Rectal smooth muscle tissue (tissue), 1 donor: ENCODE results near the gene OR6B3.

Experiments
- H3K27ac ChIP-seq: one replicate; pipeline ENCODE4 v1.7.0; 2013; ENCODE audit warnings: low read depth, low read length, inconsistent platforms
- H3K27me3 ChIP-seq: one replicate; pipeline ENCODE4 v1.7.0; 2013; ENCODE audit warnings: low read length; ENCODE audit not compliant: control insufficient read depth, insufficient read depth
- H3K36me3 ChIP-seq: one replicate; pipeline ENCODE4 v1.7.0; 2013; ENCODE audit warnings: low read length; ENCODE audit not compliant: control insufficient read depth, insufficient read depth
- H3K4me1 ChIP-seq: one replicate; pipeline ENCODE4 v1.7.0; 2013; ENCODE audit warnings: low read length; ENCODE audit not compliant: control insufficient read depth, insufficient read depth
- H3K4me3 ChIP-seq: one replicate; pipeline ENCODE4 v1.7.0; 2013; ENCODE audit warnings: low read length
- H3K9ac ChIP-seq: one replicate; pipeline ENCODE4 v1.7.0; 2013; ENCODE audit warnings: low read length

Gene OR6B3

GRCh38 chr2:240053173-240054155 is at the start of gene OR6B3:
TSS of gene OR6B3 (minus strand) at chr2:240053521.
- Histone ChIP-seq H3K9ac (no peak within 1 kb of the TSS), H3K4me1 (no peaks in the 10 kb centered on the region), H3K27me3 (peaks cover 10% of the 10 kb centered on the region), H3K36me3 (no peaks in the 10 kb centered on the region), H3K4me3 (no peak within 1 kb of the TSS), H3K27ac (no peak within 1 kb of the TSS)

DNA sequence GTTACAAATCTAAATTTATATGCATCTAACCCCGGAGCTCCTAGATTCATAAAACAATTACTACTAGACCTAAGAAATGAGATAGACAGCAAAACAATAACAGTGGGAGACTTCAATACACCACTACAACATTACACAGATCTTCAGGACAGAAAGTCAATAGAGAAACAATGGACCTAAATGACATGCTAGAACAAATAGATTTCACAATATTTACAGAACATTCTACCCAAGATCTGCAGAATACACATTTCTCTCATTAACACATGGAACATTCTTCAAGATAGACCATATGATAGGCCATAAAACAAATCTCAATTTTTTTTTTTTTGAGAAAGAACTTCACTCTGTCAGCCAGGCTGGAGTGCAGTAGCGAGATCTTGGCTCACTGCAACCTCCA is 45.0 kb upstream of the OR6B3 start:
- Histone ChIP-seq H3K36me3 (no peaks in the 10 kb centered on the region), H3K27me3 (peaks cover 16% of the 10 kb centered on the region), H3K4me1 (no peaks in the 10 kb centered on the region), H3K9ac (no peak overlapping the region), H3K4me3 (no peak overlapping the region), H3K27ac (no peak overlapping the region)

DNA sequence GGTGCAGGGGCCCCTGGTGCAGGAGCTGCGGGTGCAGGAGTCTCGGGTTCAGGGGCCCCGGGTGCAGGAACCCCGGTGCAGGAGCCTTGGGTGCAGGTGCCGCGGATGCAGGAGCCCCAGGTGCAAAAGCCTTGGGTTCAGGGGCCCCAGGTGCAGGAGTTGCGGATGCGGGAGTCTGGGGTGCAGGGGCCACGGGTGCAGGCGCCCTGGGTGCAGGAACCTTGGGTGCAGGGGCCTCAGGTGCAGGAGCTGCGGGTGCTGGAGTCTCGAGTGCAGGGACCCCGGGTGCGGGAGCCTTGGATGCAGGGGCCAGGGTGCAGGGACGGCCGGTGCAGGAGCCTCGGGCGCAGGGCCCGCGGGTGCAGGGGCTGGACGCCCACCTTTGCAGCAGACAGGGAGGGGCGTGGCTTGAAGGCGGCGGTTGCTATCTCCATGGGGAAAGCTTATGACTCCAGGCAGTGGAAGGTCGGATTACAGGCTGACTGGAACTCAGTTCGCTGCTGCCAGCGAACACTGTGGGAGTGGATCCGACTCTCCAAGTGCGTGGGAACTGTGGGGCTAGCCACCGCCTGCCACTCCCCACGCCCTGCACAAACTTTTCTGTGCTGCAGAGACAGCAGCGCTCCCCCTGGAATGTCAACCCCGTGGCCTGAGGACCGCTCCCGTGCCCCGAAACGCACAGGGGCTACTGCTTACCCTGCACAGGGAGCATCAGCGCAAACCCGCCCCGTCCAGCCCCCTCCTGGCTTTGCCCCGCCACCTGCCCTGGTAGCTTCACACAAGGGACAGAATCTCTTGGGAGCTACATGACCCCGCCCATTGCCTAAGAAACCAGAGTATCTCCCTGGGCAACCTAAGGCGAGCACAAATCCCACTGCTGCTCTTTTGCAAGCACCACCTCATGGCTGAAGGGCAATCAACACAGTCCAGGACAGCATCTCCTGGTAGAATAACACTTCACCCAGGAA is 42.5 kb upstream of the OR6B3 start:
- Histone ChIP-seq H3K9ac (no peak overlapping the region), H3K4me1 (no peaks in the 10 kb centered on the region), H3K27me3 (peaks cover 16% of the 10 kb centered on the region), H3K27ac (no peak overlapping the region), H3K36me3 (no peaks in the 10 kb centered on the region), H3K4me3 (no peak overlapping the region)

DNA sequence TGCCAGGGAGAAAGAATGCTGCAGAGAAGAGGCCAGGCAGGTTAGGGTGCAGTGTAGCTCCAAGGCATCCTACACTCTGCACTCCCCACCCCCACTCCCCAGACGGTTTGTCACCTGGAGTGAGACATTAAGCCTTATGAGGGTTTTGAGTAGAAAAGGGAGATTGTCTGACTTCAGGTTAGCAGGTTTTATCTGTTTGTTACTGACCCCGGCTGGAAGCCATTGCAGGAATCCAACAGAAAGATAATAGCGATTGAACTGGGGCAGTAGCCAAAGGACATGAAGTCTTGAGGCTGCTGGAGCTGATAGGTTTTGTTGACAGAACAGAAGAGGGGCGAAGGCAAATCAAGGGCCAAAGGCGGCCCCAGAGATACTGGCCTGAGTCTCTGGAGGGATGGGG is 36.0 kb upstream of the OR6B3 start:
- Histone ChIP-seq H3K27ac (no peak overlapping the region), H3K27me3 (no peaks in the 10 kb centered on the region), H3K9ac (no peak overlapping the region), H3K4me1 (no peaks in the 10 kb centered on the region), H3K4me3 (no peak overlapping the region), H3K36me3 (no peaks in the 10 kb centered on the region)

GRCh38 chr2:240086563-240086962 is 33.2 kb upstream of the OR6B3 start:
- H3K27ac ChIP-seq = no peak overlapping the region
- no peaks in the 10 kb centered on the region for H3K27me3 ChIP-seq
- no peaks in the 10 kb centered on the region for H3K36me3 ChIP-seq
- no peak overlapping the region for H3K4me3 ChIP-seq
- no peak overlapping the region for H3K9ac ChIP-seq
- H3K4me1 ChIP-seq = no peaks in the 10 kb centered on the region

DNA sequence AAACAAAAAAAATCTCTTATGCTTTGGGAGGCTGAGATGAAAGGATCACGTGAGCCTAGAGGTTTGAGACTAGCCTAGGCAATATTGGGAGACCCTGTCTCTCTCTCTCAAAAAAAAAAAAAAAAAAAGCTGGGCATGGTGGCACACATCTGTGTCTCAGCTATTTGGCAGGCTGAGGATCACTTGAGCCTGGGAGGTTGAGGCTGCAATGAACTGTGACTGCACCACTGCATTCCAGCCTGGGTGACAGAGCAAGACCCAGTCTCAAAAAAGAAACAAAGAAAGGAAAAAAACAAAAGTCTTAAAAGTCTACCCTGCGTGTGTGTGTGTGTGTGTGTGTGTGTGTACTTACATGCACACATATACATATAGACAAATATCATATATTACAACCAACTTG is 25.3 kb upstream of the OR6B3 start:
- Histone ChIP-seq H3K9ac (no peak overlapping the region), H3K4me1 (no peaks in the 10 kb centered on the region), H3K27me3 (no peaks in the 10 kb centered on the region), H3K27ac (no peak overlapping the region), H3K4me3 (no peak overlapping the region), H3K36me3 (no peaks in the 10 kb centered on the region)

GRCh38 chr2:240077442-240077841 is 24.1 kb upstream of the OR6B3 start:
- Histone ChIP-seq H3K27ac (no peak overlapping the region), H3K4me1 (no peaks in the 10 kb centered on the region), H3K27me3 (no peaks in the 10 kb centered on the region), H3K4me3 (no peak overlapping the region), H3K36me3 (no peaks in the 10 kb centered on the region), H3K9ac (no peak overlapping the region)

DNA sequence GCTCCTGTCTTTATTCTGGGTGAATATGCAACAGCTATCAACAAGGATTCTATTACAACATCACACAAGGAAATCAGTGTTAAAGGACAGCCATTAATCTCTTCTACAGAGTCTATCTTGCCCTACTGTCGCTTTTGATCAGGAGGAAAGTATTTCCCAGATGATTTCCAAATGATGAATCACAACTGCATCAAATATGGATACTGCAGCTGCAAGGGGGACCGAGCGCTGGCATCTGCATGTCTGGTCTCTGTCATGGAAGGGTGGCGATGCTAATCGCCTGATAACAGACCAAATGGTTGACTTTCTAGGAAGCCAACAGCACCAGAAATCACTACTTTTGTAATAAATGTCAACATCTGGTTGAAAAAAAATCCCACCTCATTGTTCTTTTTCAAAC is 21.2 kb upstream of the OR6B3 start:
- H3K9ac ChIP-seq = no peak overlapping the region
- no peaks in the 10 kb centered on the region for H3K27me3 ChIP-seq
- no peak overlapping the region for H3K27ac ChIP-seq
- H3K4me3 ChIP-seq = no peak overlapping the region
- no peaks in the 10 kb centered on the region for H3K36me3 ChIP-seq
- no peaks in the 10 kb centered on the region for H3K4me1 ChIP-seq

- no peaks in the 10 kb centered on the region for H3K27me3 ChIP-seq
- no peak overlapping the region for H3K9ac ChIP-seq
- no peaks in the 10 kb centered on the region for H3K36me3 ChIP-seq
- H3K27ac ChIP-seq = no peak overlapping the region
- H3K4me3 ChIP-seq = no peak overlapping the region
- no peaks in the 10 kb centered on the region for H3K4me1 ChIP-seq
These were observed 17.6 kb upstream of the OR6B3 start for GRCh38 chr2:240070907-240071306.

DNA sequence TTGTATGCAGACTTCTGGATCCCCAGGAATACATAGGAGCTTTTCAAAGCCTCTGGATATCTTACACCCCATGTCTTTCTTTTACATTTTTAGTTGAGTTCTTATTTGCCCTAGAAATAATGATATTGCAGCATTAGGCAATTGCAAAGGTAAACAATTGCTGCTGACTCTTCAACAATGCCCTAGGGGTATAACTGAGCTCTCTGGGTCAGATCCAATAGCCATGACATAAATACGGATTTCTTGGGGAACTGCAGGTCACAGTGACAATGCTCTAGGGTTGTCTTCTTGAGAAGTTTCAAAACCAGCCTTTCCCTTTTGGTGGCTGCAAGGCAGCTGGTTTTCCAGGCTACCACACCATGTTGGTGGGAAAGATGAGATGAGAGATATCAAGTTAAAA is 16.5 kb upstream of the OR6B3 start:
- H3K9ac ChIP-seq = no peak overlapping the region

GRCh38 chr2:240068193-240068592 is 14.9 kb upstream of the OR6B3 start:
- H3K4me3 ChIP-seq = no peak overlapping the region
- H3K27ac ChIP-seq = no peak overlapping the region
- H3K9ac ChIP-seq = no peak overlapping the region
- H3K36me3 ChIP-seq = no peaks in the 10 kb centered on the region
- H3K4me1 ChIP-seq = no peaks in the 10 kb centered on the region
- H3K27me3 ChIP-seq = no peaks in the 10 kb centered on the region

More for the DNA sequence above, 16.5 kb upstream of the OR6B3 start:
- Histone ChIP-seq H3K4me3 (no peak overlapping the region), H3K4me1 (no peaks in the 10 kb centered on the region), H3K36me3 (no peaks in the 10 kb centered on the region), H3K27ac (no peak overlapping the region), H3K27me3 (no peaks in the 10 kb centered on the region)

DNA sequence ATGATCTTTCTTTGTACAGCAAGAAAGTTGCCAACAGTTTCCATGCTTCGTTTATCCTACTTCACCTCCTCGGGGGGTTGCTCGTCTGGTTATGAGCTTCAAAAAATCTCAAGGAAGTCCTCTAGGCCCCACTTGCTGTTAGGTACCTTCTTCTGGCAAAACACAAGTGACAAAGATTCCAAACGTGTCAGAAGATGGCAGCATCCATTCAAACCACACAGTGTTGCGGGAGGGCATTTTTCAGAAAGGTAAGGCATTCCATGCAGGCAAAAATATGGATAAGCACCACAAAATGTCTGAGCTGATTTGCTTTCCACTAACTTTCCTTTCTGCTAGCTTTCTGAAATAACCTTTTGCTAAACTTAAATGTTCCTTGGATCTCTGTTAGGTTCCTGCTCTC is 13.2 kb upstream of the OR6B3 start:
- Histone ChIP-seq H3K27me3 (no peaks in the 10 kb centered on the region), H3K27ac (no peak overlapping the region), H3K4me1 (no peaks in the 10 kb centered on the region), H3K36me3 (no peaks in the 10 kb centered on the region), H3K4me3 (no peak overlapping the region), H3K9ac (no peak overlapping the region)
